GM12878 (cell line): ENCODE measurements around the gene RHOF. TPM values are rescaled to one million over a fixed set of nuclear protein-coding genes. Genes with fewer than 3 reads are reported as not detected.

ENCODE experiments used
- ATAC-seq: fragments of 200-7000 bp; cut with Tn5 transposase; 3 replicates; pipeline ENCODE4 v1.9.1; 2020; ENCODE audit warnings: mild to moderate bottlenecking, moderate library complexity
- BruUV-seq: library from RNA; stranded (reverse); fragments of 400-500 nt; replicated peaks from 2 replicates; lab custom pipeline; 2021; lab: Mats Ljungman, UMichigan
- CTCF ChIA-PET: fragments of 300-600 bp; sonication (Branson Sonifier 250); formaldehyde crosslinking; extraction: SDS; loops from one replicate; lab custom pipeline; 2021; ENCODE audit warnings: inconsistent platforms; lab: Yijun Ruan, JAX
- POLR2A ChIA-PET: fragments of 350-600 bp; formaldehyde crosslinking; extraction: SDS; loops from one replicate; lab custom pipeline; 2021; ENCODE audit warnings: inconsistent platforms; lab: Charles Lee
- RAD21 ChIA-PET: fragments of 300-600 bp; sonication (Branson Sonifier 250); formaldehyde crosslinking; loops from one replicate; lab custom pipeline; 2023; ENCODE audit warnings: antibody characterized with exemption; ENCODE audit not compliant: unreplicated experiment; lab: Charles Lee
- SMC1A ChIA-PET: fragments of 300-600 bp; sonication (Branson Sonifier 250); formaldehyde crosslinking; loops from one replicate; lab custom pipeline; 2023; ENCODE audit not compliant: unreplicated experiment, uncharacterized antibody; lab: Charles Lee
- DNase-seq: peaks from one replicate; pipeline ENCODE4 v3.0.0-alpha.2; 2011; ENCODE audit warnings: low read depth, low spot score
- FAIRE-seq: peaks from 3 replicates; lab custom pipeline; 2011; peaks lifted over from hg19 to GRCh38; lab: Jason Lieb, UNC
- H2AFZ ChIP-seq: 2 replicates; pipeline ENCODE4 v1.6.0; 2011; ENCODE audit warnings: low read depth, low read length, control low read depth; ENCODE audit not compliant: control insufficient read depth
- H3K27ac ChIP-seq: 2 replicates; pipeline ENCODE4 v1.5.1; 2011; ENCODE audit warnings: control low read depth; ENCODE audit not compliant: control insufficient read depth, insufficient read depth
- H3K27me3 ChIP-seq, 2 experiments: replicated peaks in 1 of 2; 2 replicates each; pipeline versions ENCODE4 v1.6.0 to v1.6.1; 2011; ENCODE audit warnings: low read length in 1 of 2; ENCODE audit not compliant: control insufficient read depth in 2 of 2, insufficient read depth in 2 of 2
- H3K36me3 ChIP-seq, 2 experiments: 2 replicates each; pipeline ENCODE4 v1.5.1; 2011; ENCODE audit warnings: low read length in 1 of 2; ENCODE audit not compliant: control insufficient read depth in 2 of 2, insufficient read depth in 2 of 2
- H3K4me1 ChIP-seq: 2 replicates; pipeline ENCODE4 v1.6.1; 2011; ENCODE audit warnings: mild to moderate bottlenecking, low read length, moderate library complexity, mixed read lengths; ENCODE audit not compliant: control insufficient read depth, insufficient read depth
- H3K4me2 ChIP-seq: 2 replicates; pipeline ENCODE4 v1.6.0; 2011; ENCODE audit warnings: control low read depth; ENCODE audit not compliant: control insufficient read depth, insufficient read depth
- H3K4me3 ChIP-seq: fragments of 200-600 bp; sonication (generic); 2 replicates; pipeline ENCODE4 v1.5.1; 2016
- H3K79me2 ChIP-seq: 2 replicates; pipeline ENCODE4 v1.6.0; 2011; ENCODE audit warnings: low read length; ENCODE audit not compliant: control insufficient read depth, insufficient read depth
- H3K9ac ChIP-seq: 2 replicates; pipeline ENCODE4 v1.8.0; 2011; ENCODE audit warnings: low read length, control low read depth, mixed read lengths; ENCODE audit not compliant: control insufficient read depth, insufficient read depth
- H3K9me3 ChIP-seq: replicated peaks from 3 replicates; pipeline ENCODE4 v1.5.1; 2011; ENCODE audit warnings: mild to moderate bottlenecking, low read length; ENCODE audit not compliant: control insufficient read depth, insufficient read depth
- H4K20me1 ChIP-seq: 2 replicates; pipeline ENCODE4 v1.6.0; 2011; ENCODE audit not compliant: control insufficient read depth, insufficient read depth
- ATF2 ChIP-seq: IDR thresholded peaks from 2 replicates; pipeline ENCODE4 v1.6.1; 2012; ENCODE audit warnings: low read length, inconsistent platforms
- E2F4 ChIP-seq: IDR thresholded peaks from 2 replicates; pipeline ENCODE4 v1.6.1; 2012; ENCODE audit warnings: low read depth, low read length, improper control_type of control experiment
- EED ChIP-seq: sonication (generic); IDR thresholded peaks from 2 replicates; pipeline ENCODE4 v1.6.1; 2016; ENCODE audit warnings: antibody characterized with exemption, low read depth
- MEF2A ChIP-seq: IDR thresholded peaks from 2 replicates; pipeline ENCODE4 v1.6.1; 2011; ENCODE audit warnings: low read depth, mild to moderate bottlenecking, low read length, moderate library complexity; ENCODE audit not compliant: insufficient read depth
- MTA2 ChIP-seq: fragments of 450-650 bp; IDR thresholded peaks from 2 replicates; pipeline ENCODE4 v1.6.1; 2016; ENCODE audit warnings: low read depth, mild to moderate bottlenecking, moderate library complexity
- MTA3 ChIP-seq: IDR thresholded peaks from 2 replicates; pipeline ENCODE4 v1.6.1; 2012; ENCODE audit warnings: low read length, inconsistent platforms, borderline replicate concordance
- NFXL1 ChIP-seq: fragments of 450-650 bp; IDR thresholded peaks from 2 replicates; pipeline ENCODE4 v1.6.1; 2017; ENCODE audit warnings: antibody characterized with exemption, mild to moderate bottlenecking, borderline replicate concordance
- PKNOX1 ChIP-seq: fragments of 450-650 bp; IDR thresholded peaks from 2 replicates; pipeline ENCODE4 v1.6.1; 2016; ENCODE audit warnings: mild to moderate bottlenecking
- SP1 ChIP-seq: IDR thresholded peaks from one replicate; pipeline ENCODE4 v1.6.1; 2011; ENCODE audit warnings: low read depth, low read length
- USF2 ChIP-seq: IDR thresholded peaks from 2 replicates; pipeline ENCODE4 v1.6.1; 2011; ENCODE audit warnings: low read depth, low read length, improper control_type of control experiment, borderline replicate concordance
- YBX1 ChIP-seq: fragments of 450-650 bp; IDR thresholded peaks from 2 replicates; pipeline ENCODE4 v1.6.1; 2016; ENCODE audit warnings: antibody characterized with exemption
- ZNF217 ChIP-seq: fragments of 450-650 bp; IDR thresholded peaks from 2 replicates; pipeline ENCODE4 v1.6.1; 2017; ENCODE audit warnings: antibody characterized with exemption, mild to moderate bottlenecking
- ZZZ3 ChIP-seq: IDR thresholded peaks from 2 replicates; pipeline ENCODE4 v1.6.1; 2011; ENCODE audit warnings: low read depth; ENCODE audit not compliant: control insufficient read depth, insufficient read length
- WGBS: methylation state at CpG from one replicate; pipeline ENCODE4 v1.1.6; 2016; ENCODE audit warnings: low lambda C conversion rate; ENCODE audit not compliant: insufficient replicate concordance, insufficient coverage; ENCODE audit errors: missing lambda C conversion rate; 5-methylcytosine and 5-hydroxymethylcytosine counted together
- in situ Hi-C: fragments of 300-500 bp; cut with MboI; formaldehyde crosslinking; loops from 9 replicates; pipeline ENCODE4 v1.14.3; 2018; ENCODE audit warnings: mixed read lengths
- intact Hi-C: fragments of 100-400 bp; cut with micrococcal nuclease; formaldehyde crosslinking; loops from one replicate; pipeline ENCODE4 v1.14.2; 2022; ENCODE audit not compliant: unreplicated experiment
- polyA plus RNA-seq, 11 experiments: library from polyadenylated mRNA; depleted of rRNA in 4 of 11; unstranded in 6 of 11; stranded (reverse) in 5 of 11; fragments of >200 nt; fragmentation: Nextera tagmentation in 4 of 11; fragmentation: Illumina TruSeq in 1 of 11; extraction: Ambion mirVana in 4 of 11; extraction: Trizol in 1 of 11; gene quantifications; 1 replicate in 1 of 11; 2 replicates in 10 of 11; pipeline versions ENCODE4 v1.2.1 to v1.2.3, GENCODE V29; 2011 to 2016; ENCODE audit warnings: inconsistent platforms in 2 of 11, missing spikeins in 2 of 11, low read depth in 1 of 11
- total RNA-seq, 4 experiments: library from RNA; depleted of rRNA in 3 of 4; stranded (reverse); fragments of >200 nt in 3 of 4; fragmentation: Illumina TruSeq in 1 of 4; extraction: Trizol in 1 of 4; gene quantifications; 2 replicates each; pipeline versions ENCODE4 v1.2.1 to v1.2.3, GENCODE V29; 2013 to 2021

Gene RHOF
- total and polyA plus RNA-seq, 10 of the 15 experiments (the other 5 are each of a cell fraction or from before 2014, with no cell fraction given), result 6.1 to 78.7 (median 39.7) TPM

GRCh38 chr12:121754836-121755235 is 38.7 kb downstream of the RHOF start:
- no peak for ATAC-seq
- CTCF ChIA-PET, result no interaction called here

GRCh38 chr12:121753844-121754264 is 39.6 kb downstream of the RHOF start:
- Histone ChIP-seq H4K20me1 (no peaks in the 10 kb centered on the region), H3K9me3 (no peaks in the 10 kb centered on the region), H3K36me3 (peaks cover 3 to 7% of the 10 kb centered on the region in 2 experiments; a peak in 3 of 4 replicates), H3K9ac (no peak overlapping the region), H3K79me2 (no peaks in the 10 kb centered on the region), H3K4me2 (no peak overlapping the region), H2AFZ (no peak overlapping the region), H3K4me3 (no peak overlapping the region), H3K27me3 (no peaks in the 10 kb centered on the region), H3K27ac (no peak overlapping the region), H3K4me1 (no peaks in the 10 kb centered on the region)
- no TSS peak for BruUV-seq
- WGBS, result 83% methylated on average over 12 of the region's 12 CpGs
- ATAC-seq, result no peak
- FAIRE-seq, result no peak
- intact Hi-C loops (no loop called here), in situ Hi-C loops (no loop called here)
- ChIA-PET RAD21 (no interaction called here), SMC1A (no interaction called here), CTCF (no interaction called here), POLR2A (interaction anchor here (0.6 kb wide), 1 partner anchor 49 kb away, joined by 3 read pairs; no protein-coding TSS in a partner anchor)
- DNase-seq, result no peak
- TF ChIP-seq ZZZ3, result no peak
- no peak for TF ChIP-seq E2F4
- TF ChIP-seq ZNF217, result no peak
- no peak for TF ChIP-seq USF2
- TF ChIP-seq YBX1, result no peak
- TF ChIP-seq MTA2, result no peak
- no peak for TF ChIP-seq ATF2
- TF ChIP-seq MTA3, result no peak
- TF ChIP-seq NFXL1, result no peak
- TF ChIP-seq EED, result no peak
- TF ChIP-seq MEF2A, result no peak

More at GRCh38 chr12:121754836-121755235, 38.7 kb downstream of the RHOF start:
- H3K79me2 ChIP-seq, result no peaks in the 10 kb centered on the region
- no TSS peak for BruUV-seq
- no peaks in the 10 kb centered on the region for H3K9me3 ChIP-seq
- in situ Hi-C loops, result no loop called here
- WGBS, result 89% methylated on average over 11 of the region's 11 CpGs
- RAD21 ChIA-PET, result no interaction called here
- no peak for DNase-seq
- H3K4me3 ChIP-seq, result no peak overlapping the region
- H3K4me2 ChIP-seq, result no peak overlapping the region
- TF ChIP-seq SP1, result no peak
- TF ChIP-seq PKNOX1, result no peak
- TF ChIP-seq, all 136 proteins: peak for 0
- SMC1A ChIA-PET, result no interaction called here
- no peaks in the 10 kb centered on the region for H3K4me1 ChIP-seq
- H3K9ac ChIP-seq, result no peak overlapping the region
- POLR2A ChIA-PET, result no interaction called here
- no peak for FAIRE-seq
- H4K20me1 ChIP-seq, result no peaks in the 10 kb centered on the region
- H3K36me3 ChIP-seq, result peaks cover 0 to 7% of the 10 kb centered on the region in 2 experiments; a peak in 3 of 4 replicates
- intact Hi-C loops, result no loop called here
- H3K27me3 ChIP-seq, result no peaks in the 10 kb centered on the region
- no peak overlapping the region for H3K27ac ChIP-seq
- no peak overlapping the region for H2AFZ ChIP-seq
